ENCODE results near the gene ZCCHC8.

GRCh38 chr12:122480753-122481152, 20.0 kb downstream of the ZCCHC8 start:
- TF ChIP-seq POLR2A (IDR thresholded peaks at IDR 0.05) (no peak), CTCF (IDR thresholded peaks at IDR 0.05) (no peak)

All from esophagus squamous epithelium (tissue), 4 donors.